Heart left ventricle (tissue), 13 donors: ENCODE data around the gene NUCKS1.

Experiments
- POLR2A ChIP-seq, 2 donors: fragments of 450-650 bp; IDR thresholded peaks; one replicate each; pipeline ENCODE4 v1.6.1; 2017; ENCODE audit warnings: antibody characterized with exemption in 2 of 2, mild to moderate bottlenecking in 2 of 2, moderate library complexity in 2 of 2
- TF ChIP-seq, protein P1 (sequence below), 12 donors: fragments of 200-600 bp; sonication (generic) in 4 of 12; IDR thresholded peaks; one replicate each; pipeline versions ENCODE4 v1.5.0 to v1.8.0; 2018 to 2022; ENCODE audit warnings: antibody characterized with exemption in 12 of 12, mild to moderate bottlenecking in 5 of 12
- donor health status: ischemic (EF 13 %, LVEDD 7.1; RV severe dilation, severe dysfunction).
- donor health status: DM: no; HTN: yes; CAD: no.
- donor health status: DM: no; HTN: no; CAD: no.
- donor health status: ischemic (EF 25% LVEDD 6.9; RV normal size, moderate dysfunction).
- donor health status: ischemic (EF 25% LVEDD 5.7; RV mildly dilated, moderate dysfunction).
- donor health status: ischemic (EF 35%, LVEDD 5.7; RV mildly dilated, moderate dysfunction).
- donor health status: nonischemic (EF 11% LVEDD 7.7; RV severe dilation, severe dysfunction).
- donor health status: DM: yes; HTN: yes; CAD: no.
- donor health status: PGD.
- donor health status: ischemic (EF 29% LVEDD 5.4; RV normal size, mild dysfunction).
- donor health status: nonischemic (EF 23%, LVEDD 6.1; RV moderate dilation, normal function).

DNA sequence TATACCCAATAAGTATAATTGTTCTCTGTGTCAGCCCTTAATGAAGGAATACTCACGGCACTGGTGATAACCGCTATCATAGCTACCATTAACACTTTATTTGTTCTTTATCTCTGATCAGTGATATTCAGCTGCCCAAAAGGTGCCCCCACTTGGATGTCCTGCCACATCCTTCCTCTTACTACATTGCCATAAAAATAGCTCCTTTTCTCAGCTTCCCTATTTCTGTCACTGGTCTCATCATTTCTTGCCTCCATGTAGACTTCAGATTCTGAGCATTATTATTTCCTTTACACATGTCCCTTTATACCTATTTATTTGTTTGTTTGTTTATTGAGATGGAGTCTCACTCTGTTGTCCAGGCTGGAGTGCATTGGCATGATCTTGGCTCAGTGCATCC lies 28.0 kb upstream of the NUCKS1 start:
- TF ChIP-seq, protein P1, sequence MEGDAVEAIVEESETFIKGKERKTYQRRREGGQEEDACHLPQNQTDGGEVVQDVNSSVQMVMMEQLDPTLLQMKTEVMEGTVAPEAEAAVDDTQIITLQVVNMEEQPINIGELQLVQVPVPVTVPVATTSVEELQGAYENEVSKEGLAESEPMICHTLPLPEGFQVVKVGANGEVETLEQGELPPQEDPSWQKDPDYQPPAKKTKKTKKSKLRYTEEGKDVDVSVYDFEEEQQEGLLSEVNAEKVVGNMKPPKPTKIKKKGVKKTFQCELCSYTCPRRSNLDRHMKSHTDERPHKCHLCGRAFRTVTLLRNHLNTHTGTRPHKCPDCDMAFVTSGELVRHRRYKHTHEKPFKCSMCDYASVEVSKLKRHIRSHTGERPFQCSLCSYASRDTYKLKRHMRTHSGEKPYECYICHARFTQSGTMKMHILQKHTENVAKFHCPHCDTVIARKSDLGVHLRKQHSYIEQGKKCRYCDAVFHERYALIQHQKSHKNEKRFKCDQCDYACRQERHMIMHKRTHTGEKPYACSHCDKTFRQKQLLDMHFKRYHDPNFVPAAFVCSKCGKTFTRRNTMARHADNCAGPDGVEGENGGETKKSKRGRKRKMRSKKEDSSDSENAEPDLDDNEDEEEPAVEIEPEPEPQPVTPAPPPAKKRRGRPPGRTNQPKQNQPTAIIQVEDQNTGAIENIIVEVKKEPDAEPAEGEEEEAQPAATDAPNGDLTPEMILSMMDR (IDR thresholded peaks at IDR 0.05) = no peak
- no peak for TF ChIP-seq POLR2A (IDR thresholded peaks at IDR 0.05)
